HUES6 (cell line): ENCODE results near the gene RIC1.

Experiments
- H3K27ac ChIP-seq: 2 replicates; pipeline ENCODE4 v1.7.0; 2013; ENCODE audit warnings: low read depth, mild to moderate bottlenecking, low read length, inconsistent platforms
- H3K27me3 ChIP-seq: 2 replicates; pipeline ENCODE4 v1.6.1; 2013; ENCODE audit warnings: low read length; ENCODE audit not compliant: control insufficient read depth, insufficient read depth
- H3K36me3 ChIP-seq: 2 replicates; pipeline ENCODE4 v1.6.1; 2013; ENCODE audit warnings: low read length; ENCODE audit not compliant: control insufficient read depth, insufficient read depth
- H3K4me1 ChIP-seq: 2 replicates; pipeline ENCODE4 v1.6.1; 2013; ENCODE audit warnings: low read length; ENCODE audit not compliant: control insufficient read depth, insufficient read depth
- H3K4me3 ChIP-seq: 2 replicates; pipeline ENCODE4 v1.5.1; 2013; ENCODE audit warnings: low read depth, low read length
- H3K9ac ChIP-seq: one replicate; pipeline ENCODE4 v1.6.1; 2013; ENCODE audit warnings: mild to moderate bottlenecking, low read length
- H3K9me3 ChIP-seq: 2 replicates; pipeline ENCODE4 v1.6.1; 2013; ENCODE audit warnings: low read depth, low read length; ENCODE audit not compliant: control insufficient read depth, insufficient read depth

Gene RIC1

DNA sequence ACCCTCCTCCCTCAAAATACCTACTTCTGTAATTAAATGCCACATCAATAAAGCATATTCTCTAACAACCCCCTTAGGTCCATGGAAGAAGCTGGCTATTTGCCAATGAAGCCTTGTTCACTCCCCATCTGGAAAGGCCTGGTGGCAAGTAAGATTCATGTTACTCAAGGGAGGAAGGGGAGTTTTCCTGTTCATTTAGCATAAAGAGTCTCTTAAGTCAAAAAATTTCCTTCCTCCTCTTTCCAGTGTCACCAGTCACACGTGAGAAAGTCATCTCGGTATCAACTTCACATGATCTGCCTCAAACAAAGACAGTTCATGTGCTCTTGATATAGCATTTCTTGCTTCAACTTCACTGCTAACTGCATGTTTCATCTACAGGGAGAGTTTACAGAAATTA is 32.7 kb upstream of the RIC1 start:
- Histone ChIP-seq H3K4me3 (no peak overlapping the region), H3K9ac (no peak overlapping the region), H3K4me1 (no peaks in the 10 kb centered on the region), H3K27me3 (no peaks in the 10 kb centered on the region), H3K36me3 (no peaks in the 10 kb centered on the region), H3K27ac (no peak overlapping the region), H3K9me3 (no peaks in the 10 kb centered on the region)

DNA sequence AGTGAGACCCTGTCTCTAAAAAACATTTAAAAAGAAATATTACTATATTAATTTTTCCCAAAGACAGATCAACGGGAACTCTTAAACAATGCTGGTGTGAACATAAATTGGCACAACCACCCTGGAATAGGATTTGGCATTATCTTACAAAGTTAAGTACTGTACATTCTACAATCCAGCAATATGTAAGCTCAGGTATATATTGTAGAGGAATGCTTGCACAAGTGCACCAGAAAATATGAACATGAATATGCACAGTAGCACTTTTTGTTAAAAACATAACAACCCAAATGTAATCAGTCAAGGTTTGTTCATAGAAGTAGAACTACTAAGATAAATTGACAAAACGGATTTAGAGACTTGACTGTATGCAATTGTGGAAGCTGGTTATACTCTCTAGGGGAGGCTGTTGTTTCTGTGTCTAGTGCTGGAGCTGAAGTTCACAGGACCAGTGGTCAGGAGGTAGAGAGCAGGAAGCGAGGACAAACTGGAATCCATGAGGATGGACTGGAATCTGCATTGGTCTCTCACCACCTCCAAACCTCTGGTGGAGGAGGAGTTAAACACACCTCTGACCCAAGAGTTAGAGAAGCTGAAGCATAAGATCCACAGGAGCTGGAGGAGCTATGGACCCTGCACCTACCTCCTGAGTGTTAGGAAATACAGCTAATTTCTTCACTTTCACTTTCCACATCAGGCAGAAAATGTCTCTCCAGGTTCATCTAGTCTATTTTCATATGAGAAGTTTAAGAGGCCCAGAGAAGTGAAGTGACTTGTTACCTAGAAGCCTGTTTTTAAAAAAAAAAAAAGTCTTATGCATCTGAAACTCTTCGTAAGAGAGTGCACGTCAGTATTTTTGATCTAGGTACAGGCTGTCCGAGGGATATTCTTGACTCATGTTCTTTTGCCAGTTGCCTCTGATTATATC is 20.3 kb upstream of the RIC1 start:
- Histone ChIP-seq H3K9me3 (no peaks in the 10 kb centered on the region), H3K27ac (no peak overlapping the region), H3K36me3 (no peaks in the 10 kb centered on the region), H3K4me3 (no peak overlapping the region), H3K4me1 (no peaks in the 10 kb centered on the region), H3K27me3 (no peaks in the 10 kb centered on the region), H3K9ac (no peak overlapping the region)

- no peak overlapping the region for H3K27ac ChIP-seq
- no peaks in the 10 kb centered on the region for H3K27me3 ChIP-seq
- no peaks in the 10 kb centered on the region for H3K9me3 ChIP-seq
- no peaks in the 10 kb centered on the region for H3K36me3 ChIP-seq
- no peak overlapping the region for H3K4me3 ChIP-seq
- no peak overlapping the region for H3K9ac ChIP-seq
- no peaks in the 10 kb centered on the region for H3K4me1 ChIP-seq
Measured at GRCh38 chr9:5609226-5609596, 19.7 kb upstream of the RIC1 start.

- Histone ChIP-seq H3K4me3 (no peak overlapping the region), H3K27me3 (no peaks in the 10 kb centered on the region), H3K9ac (no peak overlapping the region), H3K36me3 (no peaks in the 10 kb centered on the region), H3K27ac (no peak overlapping the region), H3K9me3 (no peaks in the 10 kb centered on the region), H3K4me1 (no peaks in the 10 kb centered on the region)
Measured at GRCh38 chr9:5610491-5610890, 18.4 kb upstream of the RIC1 start.

- no peaks in the 10 kb centered on the region for H3K4me1 ChIP-seq
- no peak overlapping the region for H3K4me3 ChIP-seq
- H3K9me3 ChIP-seq: no peaks in the 10 kb centered on the region
- no peaks in the 10 kb centered on the region for H3K36me3 ChIP-seq
- no peaks in the 10 kb centered on the region for H3K27me3 ChIP-seq
- H3K9ac ChIP-seq: no peak overlapping the region
- H3K27ac ChIP-seq: no peak overlapping the region
Measured at GRCh38 chr9:5611321-5612184, 17.4 kb upstream of the RIC1 start.

GRCh38 chr9:5612185-5612530 is 16.7 kb upstream of the RIC1 start:
- Histone ChIP-seq H3K4me1 (no peaks in the 10 kb centered on the region), H3K9ac (no peak overlapping the region), H3K9me3 (no peaks in the 10 kb centered on the region), H3K4me3 (no peak overlapping the region), H3K36me3 (no peaks in the 10 kb centered on the region), H3K27ac (no peak overlapping the region), H3K27me3 (no peaks in the 10 kb centered on the region)

DNA sequence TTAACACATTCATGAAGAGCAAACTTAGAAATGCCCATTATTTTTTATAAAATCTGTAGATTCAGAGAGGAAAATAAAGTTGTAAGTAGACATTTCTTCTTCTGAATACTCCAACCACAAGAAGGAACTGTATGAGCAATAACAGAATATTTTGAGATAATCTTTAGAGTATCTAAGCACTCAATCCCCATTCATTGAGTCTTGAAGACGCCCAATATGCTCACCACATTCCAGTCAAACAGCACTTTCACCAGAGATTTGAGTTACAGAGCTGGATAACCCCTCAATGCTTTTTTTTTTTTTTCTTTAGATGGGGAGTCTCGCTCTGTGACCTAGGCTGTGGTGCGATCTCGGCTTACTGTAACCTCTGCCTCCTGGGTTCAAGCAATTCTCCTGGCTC is 14.7 kb upstream of the RIC1 start:
- Histone ChIP-seq H3K27me3 (no peaks in the 10 kb centered on the region), H3K9ac (no peak overlapping the region), H3K36me3 (no peaks in the 10 kb centered on the region), H3K4me3 (no peak overlapping the region), H3K4me1 (no peaks in the 10 kb centered on the region), H3K27ac (no peak overlapping the region), H3K9me3 (no peaks in the 10 kb centered on the region)

DNA sequence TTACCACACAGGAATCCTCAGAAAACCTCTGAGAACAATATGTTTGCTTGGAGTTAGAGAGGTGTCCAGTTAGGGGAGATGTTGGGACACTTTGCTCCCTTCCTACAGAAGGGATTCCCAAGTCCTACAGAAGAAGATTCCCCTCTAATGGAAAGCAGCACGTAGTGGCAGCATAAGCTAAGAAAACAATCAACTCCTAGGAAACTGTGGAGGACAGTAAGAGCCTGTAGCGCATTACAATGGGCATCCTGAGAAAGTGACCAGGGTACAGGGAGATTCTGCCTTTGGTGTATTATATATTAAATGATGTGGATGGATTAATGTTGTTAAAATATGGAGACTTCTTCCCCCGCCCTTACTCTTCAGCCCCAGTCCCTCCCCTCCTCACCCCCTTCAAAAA is 13.9 kb upstream of the RIC1 start:
- no peak overlapping the region for H3K27ac ChIP-seq
- no peaks in the 10 kb centered on the region for H3K27me3 ChIP-seq
- H3K36me3 ChIP-seq: no peaks in the 10 kb centered on the region
- no peak overlapping the region for H3K9ac ChIP-seq
- H3K9me3 ChIP-seq: no peaks in the 10 kb centered on the region
- no peaks in the 10 kb centered on the region for H3K4me1 ChIP-seq
- H3K4me3 ChIP-seq: no peak overlapping the region

DNA sequence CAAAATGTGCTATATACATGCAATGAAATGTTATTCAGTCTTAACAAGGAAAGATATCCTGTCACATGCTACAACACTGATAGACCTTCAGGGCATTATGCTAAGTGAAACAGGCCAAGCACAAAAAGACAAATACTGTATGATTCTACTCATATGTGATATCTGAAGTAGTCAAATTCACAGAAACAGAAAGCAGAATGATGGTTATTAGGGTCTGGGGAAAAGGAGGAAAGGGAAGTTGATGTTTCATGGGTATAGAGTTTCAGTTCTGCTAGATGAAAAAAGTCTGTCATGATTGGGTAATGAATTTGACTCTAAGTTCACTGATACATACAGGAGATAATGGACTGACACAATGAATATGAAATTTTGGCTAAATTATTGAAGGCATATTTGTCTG is 11.2 kb upstream of the RIC1 start:
- no peaks in the 10 kb centered on the region for H3K27me3 ChIP-seq
- H3K4me1 ChIP-seq: no peaks in the 10 kb centered on the region
- H3K9ac ChIP-seq: no peak overlapping the region
- H3K36me3 ChIP-seq: no peaks in the 10 kb centered on the region
- H3K4me3 ChIP-seq: no peak overlapping the region
- H3K9me3 ChIP-seq: no peaks in the 10 kb centered on the region
- no peak overlapping the region for H3K27ac ChIP-seq

- H3K9me3 ChIP-seq: no peaks in the 10 kb centered on the region
- H3K9ac ChIP-seq: no peak overlapping the region
- H3K4me1 ChIP-seq: no peaks in the 10 kb centered on the region
- H3K4me3 ChIP-seq: no peak overlapping the region
- H3K27ac ChIP-seq: no peak overlapping the region
- no peaks in the 10 kb centered on the region for H3K36me3 ChIP-seq
- H3K27me3 ChIP-seq: no peaks in the 10 kb centered on the region
Measured at GRCh38 chr9:5620494-5620893, 8.4 kb upstream of the RIC1 start.

GRCh38 chr9:5621327-5621726 is 7.6 kb upstream of the RIC1 start:
- Histone ChIP-seq H3K4me3 (no peak overlapping the region), H3K9ac (no peak overlapping the region), H3K36me3 (no peaks in the 10 kb centered on the region), H3K9me3 (no peaks in the 10 kb centered on the region), H3K27ac (no peak overlapping the region), H3K27me3 (no peaks in the 10 kb centered on the region), H3K4me1 (no peaks in the 10 kb centered on the region)
